ENCODE results near the gene ANGPTL4. TPM values are rescaled to one million over a fixed set of nuclear protein-coding genes. Genes with fewer than 3 reads are reported as not detected.

Gene ANGPTL4
- total and polyA plus RNA-seq, 9 of the 15 experiments (the other 6 are each of a cell fraction or from before 2014, with no cell fraction given), result 0.05 to 0.77 (median 0.22) TPM; not detected in 4

GRCh38 chr19:8370176-8371010 is 6.4 kb downstream of the ANGPTL4 start:
- intact Hi-C loops (cut with micrococcal nuclease) (no loop called here), in situ Hi-C loops (cut with MboI) (no loop called here)
- no peak for ATAC-seq
- Histone ChIP-seq H3K79me2 (ENCODE audit: control insufficient read depth, insufficient read depth, low read length) (no peaks in the 10 kb centered on the region), H3K36me3 (ENCODE audit: control insufficient read depth, insufficient read depth, low read length) (no peaks in the 10 kb centered on the region), H3K4me2 (ENCODE audit: insufficient read depth, low read length) (peak overlapping the region; percentile 64), H3K9ac (ENCODE audit: insufficient read depth in 1 of 2, low read depth in 2 of 2, low read length in 2 of 2) (peak overlapping the region; percentile 32 to 89; a peak in 2 of 4 replicates), H4K20me1 (replicated peaks; ENCODE audit: control insufficient read depth, insufficient read depth, low read length) (no peaks in the 10 kb centered on the region), H3K27ac (ENCODE audit: extremely low read depth, low read depth, low read length) (no peak overlapping the region), H3K4me3 (no peak overlapping the region), H3K9me1 (ENCODE audit: control insufficient read depth, insufficient read depth, low read length) (no peaks in the 10 kb centered on the region), H3K27me3 (ENCODE audit: control insufficient read depth in 2 of 2, insufficient read depth in 2 of 2, low read length in 2 of 2) (peaks cover 0 to 7% of the 10 kb centered on the region in 2 experiments; a peak in 1 of 5 replicates), H3K9me3 (replicated peaks; ENCODE audit: control insufficient read depth, insufficient read depth, low read depth, low read length) (no peaks in the 10 kb centered on the region; the same call in 1 of the 2 replicates), H3K4me1 (replicated peaks in 1 of 2; ENCODE audit: control insufficient read depth in 2 of 2, insufficient read depth in 2 of 2, low read length in 2 of 2) (peaks cover 22 to 47% of the 10 kb centered on the region in 2 experiments), H2AFZ (ENCODE audit: low read depth, low read length) (peak overlapping the region; percentile 74)
- no peak for FAIRE-seq
- 70% methylated on average over 18 of the region's 19 CpGs for WGBS (ENCODE audit: insufficient coverage, low coverage, missing lambda C conversion rate)
- CTCF ChIA-PET (ENCODE audit: low intra/inter-chr PET ratio), result interaction anchor here (0.5 kb wide), 1 partner anchor 17 kb away, joined by 3 read pairs; no protein-coding TSS in a partner anchor
- peak in 1 of 4 experiments; percentile 18 for DNase-seq (ENCODE audit: extremely low read depth in 1 of 4, low spot score in 3 of 4)
- no TSS peak for BruUV-seq (replicated peaks)
- TF ChIP-seq ZNF277 (CRISPR knock-in tag; IDR thresholded peaks at IDR 0.05; ENCODE audit: borderline replicate concordance) (no peak), ZNF121 (CRISPR knock-in tag; conservative IDR thresholded peaks at IDR 0.05) (peak; percentile 38; the same call in 1 of the 2 replicates)
- POLR2A ChIA-PET, result interaction anchor here (0.9 to 1.9 kb wide), 4 partner anchors 9 to 82 kb away, joined by 3 to 7 read pairs (median 4); no protein-coding TSS in a partner anchor
